Stomach (tissue), 9 donors: ENCODE results near the gene CHRNA7. TPM values are rescaled to one million over a fixed set of nuclear protein-coding genes. Genes with fewer than 3 reads are reported as not detected.
"Not testable (repeated sequence)": the region's sequence is repeated elsewhere in the genome, so short reads cannot be mapped to it uniquely, and the experiment has no call there.

ENCODE experiments used
- DNase-seq, 2 donors: peaks; one replicate each; pipeline versions ENCODE4 v3.0.0 to v3.0.0-alpha.2; 2013 to 2019
- H3K27ac ChIP-seq, 5 donors: fragments of 200-600 bp in 4 of 5; sonication (generic) in 4 of 5; one replicate each; pipeline ENCODE4 v1.5.1; 2013 to 2019; ENCODE audit warnings: mild to moderate bottlenecking in 1 of 5, moderate library complexity in 1 of 5
- H3K27me3 ChIP-seq, 3 donors: fragments of 200-600 bp; sonication (generic); one replicate each; pipeline ENCODE4 v1.5.1; 2017 to 2019; ENCODE audit warnings: mixed run types in 1 of 3
- H3K36me3 ChIP-seq, 4 donors: fragments of 200-600 bp; sonication (generic); 1 replicate in 3 of 4; 2 replicates in 1 of 4; pipeline ENCODE4 v1.5.1; 2016 to 2019
- H3K4me1 ChIP-seq, 4 donors: fragments of 200-600 bp; sonication (generic); one replicate each; pipeline ENCODE4 v1.5.1; 2016 to 2019
- H3K4me3 ChIP-seq, 4 donors: fragments of 200-600 bp; sonication (generic) in 3 of 4; one replicate each; pipeline ENCODE4 v1.5.1; 2016 to 2019; ENCODE audit warnings: mild to moderate bottlenecking in 1 of 4
- H3K9me3 ChIP-seq, 4 donors: fragments of 200-600 bp; sonication (generic); one replicate each; pipeline ENCODE4 v1.5.1; 2016 to 2019
- EP300 ChIP-seq: sonication (generic); formaldehyde crosslinking; IDR thresholded peaks from one replicate; pipeline ENCODE4 v1.6.1; 2017; ENCODE audit warnings: antibody characterized with exemption
- POLR2A ChIP-seq, 4 donors: fragments of 450-650 bp; IDR thresholded peaks; one replicate each; pipeline ENCODE4 v1.6.1; 2016; ENCODE audit warnings: antibody characterized with exemption in 4 of 4, control low read depth in 2 of 4, mild to moderate bottlenecking in 1 of 4, moderate library complexity in 1 of 4
- POLR2AphosphoS5 ChIP-seq, 3 donors: sonication (generic); formaldehyde crosslinking; IDR thresholded peaks; one replicate each; pipeline ENCODE4 v1.6.1; 2016; ENCODE audit warnings: antibody characterized with exemption in 3 of 3
- WGBS, 5 donors: extraction: QIAGEN DNeasy Blood & Tissue Kit in 3 of 5; methylation state at CpG; one replicate each; pipeline versions ENCODE4 v1.1.5 to v1.1.7; 2013 to 2018; 5-methylcytosine and 5-hydroxymethylcytosine counted together
- intact Hi-C: fragments of 100-400 bp; cut with DNase I; formaldehyde crosslinking; loops from one replicate; pipeline ENCODE4 v1.15.1; 2023; ENCODE audit warnings: low total_unique reads
- polyA plus RNA-seq, 3 donors: library from polyadenylated mRNA; stranded (reverse); fragments of 200-250 nt; gene quantifications; one replicate each; pipeline ENCODE4 v1.2.3, GENCODE V29; 2013
- total RNA-seq, 5 donors: library from RNA; depleted of rRNA; stranded (reverse); fragments of >200 nt; gene quantifications; one replicate each; pipeline versions ENCODE4 v1.1.0 to v1.2.3, GENCODE V29; 2014 to 2016
- TF ChIP-seq, protein P1 (sequence below), 7 experiments: fragments of 450-650 bp in 4 of 7; fragments of 200-600 bp in 3 of 7; sonication (generic) in 3 of 7; IDR thresholded peaks; one replicate each; pipeline ENCODE4 v1.5.1; 2016 to 2019; ENCODE audit warnings: antibody characterized with exemption in 7 of 7, control low read depth in 2 of 7, mild to moderate bottlenecking in 1 of 7
- donor health status: healthy with polysubstance abuse.
- donor health status: Bipolar disorder and iron deficiency.
- donor health status: healthy.

Gene CHRNA7
- total and polyA plus RNA-seq, 8 donors, result 1.1 to 131 (median 16.1) TPM

- Histone ChIP-seq H3K27me3 (no peaks in the 10 kb centered on the region), H3K9me3 (no peaks in the 10 kb centered on the region), H3K36me3 (no peaks in the 10 kb centered on the region), H3K4me3 (no peak overlapping the region), H3K4me1 (no peaks in the 10 kb centered on the region), H3K27ac (no peak overlapping the region)
- no peak for DNase-seq
- WGBS, 5 donors, result 63 to 77% (median 67%) methylated on average over 1 of the region's 1 CpG
- intact Hi-C loops, result no loop called here
- TF ChIP-seq POLR2AphosphoS5 (IDR thresholded peaks at IDR 0.05) (no peak), EP300 (no peak), POLR2A (IDR thresholded peaks at IDR 0.05) (no peak)
- TF ChIP-seq, protein P1, sequence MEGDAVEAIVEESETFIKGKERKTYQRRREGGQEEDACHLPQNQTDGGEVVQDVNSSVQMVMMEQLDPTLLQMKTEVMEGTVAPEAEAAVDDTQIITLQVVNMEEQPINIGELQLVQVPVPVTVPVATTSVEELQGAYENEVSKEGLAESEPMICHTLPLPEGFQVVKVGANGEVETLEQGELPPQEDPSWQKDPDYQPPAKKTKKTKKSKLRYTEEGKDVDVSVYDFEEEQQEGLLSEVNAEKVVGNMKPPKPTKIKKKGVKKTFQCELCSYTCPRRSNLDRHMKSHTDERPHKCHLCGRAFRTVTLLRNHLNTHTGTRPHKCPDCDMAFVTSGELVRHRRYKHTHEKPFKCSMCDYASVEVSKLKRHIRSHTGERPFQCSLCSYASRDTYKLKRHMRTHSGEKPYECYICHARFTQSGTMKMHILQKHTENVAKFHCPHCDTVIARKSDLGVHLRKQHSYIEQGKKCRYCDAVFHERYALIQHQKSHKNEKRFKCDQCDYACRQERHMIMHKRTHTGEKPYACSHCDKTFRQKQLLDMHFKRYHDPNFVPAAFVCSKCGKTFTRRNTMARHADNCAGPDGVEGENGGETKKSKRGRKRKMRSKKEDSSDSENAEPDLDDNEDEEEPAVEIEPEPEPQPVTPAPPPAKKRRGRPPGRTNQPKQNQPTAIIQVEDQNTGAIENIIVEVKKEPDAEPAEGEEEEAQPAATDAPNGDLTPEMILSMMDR (IDR thresholded peaks at IDR 0.05), result no peak
These were observed 122.3 kb downstream of the CHRNA7 start for GRCh38 chr15:32152574-32152973.

DNA sequence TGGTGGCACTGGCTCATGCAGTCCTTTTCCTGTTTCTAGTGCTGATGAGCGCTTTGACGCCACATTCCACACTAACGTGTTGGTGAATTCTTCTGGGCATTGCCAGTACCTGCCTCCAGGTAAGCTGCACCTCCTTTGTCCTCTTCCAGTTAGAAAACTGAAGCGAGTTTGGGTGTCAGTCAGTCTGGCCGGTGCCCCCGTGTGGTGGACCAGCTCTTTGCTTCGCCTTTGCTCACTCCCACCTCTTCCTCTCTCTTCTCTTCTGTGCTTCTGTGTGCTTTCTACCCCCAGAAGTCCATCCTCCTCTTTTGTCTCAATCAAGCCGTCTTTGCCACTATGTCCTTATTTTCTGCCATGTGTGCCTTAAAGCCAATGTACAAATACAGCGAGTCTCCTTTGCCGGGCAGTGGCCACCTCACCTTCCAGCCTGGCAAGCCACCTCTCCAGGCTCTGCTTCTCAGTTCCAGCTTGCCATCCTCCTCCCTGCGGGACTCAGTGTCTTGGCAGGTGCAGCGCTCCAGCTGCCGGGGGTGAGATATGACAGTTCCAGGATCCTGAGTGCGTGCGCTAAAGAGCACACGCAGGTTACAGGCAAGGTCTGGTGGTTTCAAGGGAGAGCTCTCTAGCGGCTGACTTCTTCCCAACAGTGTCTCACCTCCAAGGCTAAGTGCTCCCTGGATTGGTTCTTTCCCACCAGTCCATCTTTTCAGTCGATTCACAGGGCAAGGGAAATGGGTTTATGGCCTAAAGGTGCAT lies 123.7 kb downstream of the CHRNA7 start:
- H3K9me3 ChIP-seq, H3K4me3 ChIP-seq, DNase-seq, H3K4me1 ChIP-seq, H3K36me3 ChIP-seq, H3K27me3 ChIP-seq, intact Hi-C loops, H3K27ac ChIP-seq: not testable (repeated sequence)
- WGBS, 5 donors, result no CpG with 5 or more reads among the region's 18 CpGs

DNA sequence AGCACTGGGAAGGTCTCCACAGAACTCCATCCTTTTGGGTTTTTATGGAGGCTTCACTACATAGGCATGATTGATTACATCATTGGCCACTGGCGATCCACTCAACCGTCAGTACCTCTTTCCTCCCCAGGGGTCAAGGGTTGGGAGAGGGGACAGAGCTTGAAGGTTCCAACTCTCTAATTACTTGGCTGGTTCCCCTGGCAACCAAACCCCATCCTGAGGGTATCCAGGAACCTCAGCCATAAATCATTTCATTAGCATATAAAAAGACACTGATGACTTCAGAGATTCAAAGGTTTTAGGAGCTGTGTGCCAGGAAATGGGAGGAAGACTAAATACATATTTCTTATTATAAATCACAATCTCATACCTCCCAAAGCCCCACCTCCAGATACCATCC lies 131.8 kb downstream of the CHRNA7 start:
- H3K27me3 ChIP-seq, H3K9me3 ChIP-seq, DNase-seq, H3K36me3 ChIP-seq, H3K4me1 ChIP-seq, H3K27ac ChIP-seq, intact Hi-C loops, H3K4me3 ChIP-seq: not testable (repeated sequence)
- whole genome bisulfite sequencing, 5 donors, result no CpG with 5 or more reads among the region's 2 CpGs

- DNase-seq, H3K4me1 ChIP-seq, H3K4me3 ChIP-seq, H3K27ac ChIP-seq, H3K27me3 ChIP-seq, H3K9me3 ChIP-seq, intact Hi-C loops, H3K36me3 ChIP-seq: not testable (repeated sequence)
- WGBS, 5 donors, result no CpG with 5 or more reads among the region's 7 CpGs
These were observed 133.8 kb downstream of the CHRNA7 start for GRCh38 chr15:32164065-32164464.

GRCh38 chr15:32164747-32165146 lies 134.4 kb downstream of the CHRNA7 start:
- H3K27ac ChIP-seq, H3K4me1 ChIP-seq, H3K36me3 ChIP-seq, intact Hi-C loops, H3K27me3 ChIP-seq, H3K4me3 ChIP-seq, H3K9me3 ChIP-seq, DNase-seq: not testable (repeated sequence)
- whole genome bisulfite sequencing, 5 donors, result no CpG with 5 or more reads among the region's 1 CpG

DNA sequence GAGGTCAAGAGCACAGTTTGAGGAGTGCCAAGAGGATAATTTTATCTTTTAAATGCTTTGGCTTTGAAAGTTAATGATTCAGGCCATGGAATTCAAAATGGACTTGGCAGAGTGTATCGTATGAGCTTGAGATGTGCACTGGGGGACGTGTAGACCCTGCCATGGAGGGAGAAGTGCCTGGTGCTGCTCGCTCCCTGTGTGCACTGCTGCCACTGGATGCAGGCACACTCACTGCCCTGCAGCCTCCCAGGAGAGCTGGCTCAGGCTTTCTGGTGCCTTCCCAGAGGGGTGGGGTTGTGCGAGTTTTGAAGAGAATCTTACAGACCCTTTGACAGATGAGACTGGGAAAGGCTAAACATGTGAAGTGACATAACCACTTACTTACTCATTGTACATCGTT lies 135.5 kb downstream of the CHRNA7 start:
- 40 to 88% (median 64%) methylated on average over 1 to 2 of the region's 5 CpGs for WGBS, 5 donors
- intact Hi-C loops, H3K27me3 ChIP-seq: not testable (repeated sequence)

GRCh38 chr15:32166270-32166669 lies 136.0 kb downstream of the CHRNA7 start:
- intact Hi-C loops, H3K9me3 ChIP-seq, H3K4me3 ChIP-seq, H3K4me1 ChIP-seq, DNase-seq, H3K36me3 ChIP-seq, H3K27me3 ChIP-seq, H3K27ac ChIP-seq: not testable (repeated sequence)
- 84 to 91% (median 86%) methylated on average over 4 of the region's 4 CpGs for WGBS, 5 donors

More for the DNA sequence above, 135.5 kb downstream of the CHRNA7 start:
- not testable (repeated sequence) for H3K4me3 ChIP-seq, H3K4me1 ChIP-seq, H3K36me3 ChIP-seq, H3K27ac ChIP-seq, DNase-seq, H3K9me3 ChIP-seq

DNA sequence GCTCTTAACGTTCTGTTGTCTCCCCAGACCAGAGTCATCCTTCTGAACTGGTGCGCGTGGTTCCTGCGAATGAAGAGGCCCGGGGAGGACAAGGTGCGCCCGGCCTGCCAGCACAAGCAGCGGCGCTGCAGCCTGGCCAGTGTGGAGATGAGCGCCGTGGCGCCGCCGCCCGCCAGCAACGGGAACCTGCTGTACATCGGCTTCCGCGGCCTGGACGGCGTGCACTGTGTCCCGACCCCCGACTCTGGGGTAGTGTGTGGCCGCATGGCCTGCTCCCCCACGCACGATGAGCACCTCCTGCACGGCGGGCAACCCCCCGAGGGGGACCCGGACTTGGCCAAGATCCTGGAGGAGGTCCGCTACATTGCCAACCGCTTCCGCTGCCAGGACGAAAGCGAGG lies 137.6 kb downstream of the CHRNA7 start:
- H3K36me3 ChIP-seq, H3K9me3 ChIP-seq, H3K27ac ChIP-seq, H3K4me1 ChIP-seq, H3K4me3 ChIP-seq, H3K27me3 ChIP-seq, intact Hi-C loops, DNase-seq: not testable (repeated sequence)
- 98 to 100% (median 100%) methylated on average over 9 to 17 of the region's 35 CpGs; no CpG with 5 or more reads in 1 of the 5 donors for WGBS, 5 donors

- H3K4me1 ChIP-seq, H3K36me3 ChIP-seq, H3K4me3 ChIP-seq, DNase-seq, H3K27me3 ChIP-seq, intact Hi-C loops, H3K27ac ChIP-seq, H3K9me3 ChIP-seq: not testable (repeated sequence)
- no CpG with 5 or more reads among the region's 5 CpGs for WGBS, 5 donors
These were observed 150.3 kb downstream of the CHRNA7 start for GRCh38 chr15:32180579-32180978.

GRCh38 chr15:32193780-32194179 lies 163.5 kb downstream of the CHRNA7 start:
- H3K4me1 ChIP-seq, intact Hi-C loops, H3K9me3 ChIP-seq, H3K36me3 ChIP-seq, H3K27ac ChIP-seq, DNase-seq, H3K4me3 ChIP-seq, H3K27me3 ChIP-seq: not testable (repeated sequence)
- WGBS, 5 donors, result no CpG with 5 or more reads among the region's 4 CpGs

DNA sequence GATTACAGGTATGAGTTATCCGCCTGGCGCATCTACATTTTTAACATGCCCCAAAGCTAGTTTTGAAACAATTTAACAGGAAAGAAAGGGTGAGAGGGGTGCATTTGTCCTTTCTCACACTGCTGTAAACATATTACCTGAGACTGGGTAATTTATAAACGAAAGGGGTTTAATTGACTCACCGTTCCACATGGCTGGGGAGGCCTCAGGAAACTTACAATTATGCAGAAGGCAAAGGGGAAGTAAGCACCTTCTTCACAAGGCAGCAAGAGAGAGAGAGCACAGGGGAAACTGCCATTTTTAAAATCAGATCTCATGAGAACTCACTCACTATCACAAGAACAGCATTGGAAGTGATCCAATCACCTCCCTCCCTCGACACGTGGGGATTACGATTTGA lies 165.9 kb downstream of the CHRNA7 start:
- 47 to 81% (median 66%) methylated on average over 3 of the region's 7 CpGs; no CpG with 5 or more reads in 1 of the 5 donors for WGBS, 5 donors

More for the DNA sequence above, 165.9 kb downstream of the CHRNA7 start:
- H3K9me3 ChIP-seq, H3K27me3 ChIP-seq, DNase-seq, H3K27ac ChIP-seq, H3K4me1 ChIP-seq, intact Hi-C loops, H3K4me3 ChIP-seq, H3K36me3 ChIP-seq: not testable (repeated sequence)
